ENCODE measurements around the gene PPP2R2D.
"Not testable (repeated sequence)": the region's sequence is repeated elsewhere in the genome, so short reads cannot be mapped to it uniquely, and the experiment has no call there.

Gene PPP2R2D

DNA sequence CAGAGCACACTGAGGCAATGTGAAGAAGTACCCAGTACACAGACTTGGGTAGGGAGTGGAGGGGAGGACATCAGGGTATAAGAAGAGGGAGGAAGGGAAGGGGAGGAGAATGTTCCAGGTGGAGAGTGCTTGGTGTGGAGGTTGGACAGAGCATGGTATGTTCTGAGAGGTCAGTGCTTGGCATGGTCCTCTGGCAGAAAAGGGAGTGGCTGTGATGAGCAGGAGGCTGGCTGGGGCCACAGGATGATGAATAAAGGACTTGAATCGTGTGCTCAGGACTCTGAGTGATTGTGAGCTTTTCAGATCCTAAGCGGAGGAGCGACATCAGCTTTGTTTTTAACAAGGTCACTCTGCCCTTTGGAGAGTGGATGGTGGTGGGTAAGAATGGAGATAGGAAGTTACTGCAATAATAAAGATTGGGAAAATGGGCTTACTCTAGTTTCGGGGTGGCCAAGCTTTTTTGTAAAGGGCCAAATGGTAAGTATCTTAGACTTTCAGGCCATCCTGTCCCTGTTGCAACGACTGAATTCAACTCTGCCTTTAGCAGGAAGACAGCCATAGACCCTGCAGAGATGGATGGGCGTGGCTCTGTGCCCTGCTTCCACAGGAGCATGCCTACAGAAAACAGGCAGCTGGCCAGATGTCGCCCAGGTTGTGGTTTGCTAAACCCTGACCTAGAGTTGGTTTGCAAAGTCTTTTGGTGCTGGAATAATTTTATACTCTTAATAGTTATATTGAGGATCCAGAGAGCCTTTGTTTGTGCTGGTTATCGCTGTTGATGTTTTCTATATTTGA is 8.4 kb downstream of the PPP2R2D start:
- DNase-seq: no peak

DNA sequence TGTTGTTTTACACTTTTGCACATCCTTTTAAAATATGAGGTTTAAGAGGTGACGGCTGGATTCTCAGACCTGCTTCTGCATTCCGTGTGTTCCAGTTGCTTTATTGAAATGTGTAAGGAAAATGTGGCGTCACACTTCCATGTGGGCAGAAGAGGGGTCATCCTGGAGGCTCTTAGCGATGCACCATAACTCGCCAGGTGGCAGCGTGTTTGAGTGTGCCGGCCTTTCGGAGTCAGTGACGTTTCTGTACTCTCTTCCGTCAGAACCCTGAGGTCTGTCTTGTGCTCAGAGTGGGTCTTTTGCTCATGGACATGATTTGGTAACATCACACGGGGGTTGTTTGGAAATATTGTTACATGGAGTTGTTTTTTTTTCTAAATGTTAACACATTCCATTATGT is 9.1 kb downstream of the PPP2R2D start:
- DNase-seq: no peak

DNA sequence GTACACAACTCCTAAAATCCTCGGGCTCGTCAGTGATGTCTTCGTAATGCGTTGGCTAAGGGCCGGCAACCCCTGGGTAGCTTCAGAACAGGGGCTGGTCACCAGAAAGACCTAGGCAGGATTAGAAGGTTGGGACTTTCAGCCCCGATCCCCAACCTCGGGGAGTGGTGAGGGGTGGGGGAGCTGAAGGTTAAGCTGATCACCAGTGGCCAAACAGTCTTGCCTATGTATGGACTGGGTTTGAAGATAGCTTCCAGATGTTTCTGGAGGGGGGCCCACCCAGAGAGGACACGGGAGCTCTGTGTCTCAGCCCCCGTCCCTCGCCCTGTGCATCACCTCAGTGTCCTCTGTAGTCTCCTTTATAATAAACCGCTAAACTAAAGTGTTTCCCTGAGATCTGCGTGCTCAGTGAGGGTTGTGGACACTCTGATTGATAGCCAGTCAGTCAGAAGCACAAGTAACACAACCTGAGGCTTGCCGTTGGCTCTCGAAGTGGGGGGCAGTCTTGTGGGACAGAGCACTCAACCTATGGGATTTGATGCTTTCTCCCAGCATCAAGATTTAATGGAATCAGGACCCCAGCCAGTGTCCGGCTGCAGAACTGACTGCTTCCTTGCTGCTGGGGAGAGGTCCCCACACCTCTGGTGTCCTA is 10.0 kb downstream of the PPP2R2D start:
- no peak for DNase-seq

- no peak for DNase-seq
Observed at GRCh38 chr10:131911451-131911850, 10.6 kb downstream of the PPP2R2D start.

- no peak for DNase-seq
Observed at GRCh38 chr10:131912620-131913019, 11.8 kb downstream of the PPP2R2D start.

DNA sequence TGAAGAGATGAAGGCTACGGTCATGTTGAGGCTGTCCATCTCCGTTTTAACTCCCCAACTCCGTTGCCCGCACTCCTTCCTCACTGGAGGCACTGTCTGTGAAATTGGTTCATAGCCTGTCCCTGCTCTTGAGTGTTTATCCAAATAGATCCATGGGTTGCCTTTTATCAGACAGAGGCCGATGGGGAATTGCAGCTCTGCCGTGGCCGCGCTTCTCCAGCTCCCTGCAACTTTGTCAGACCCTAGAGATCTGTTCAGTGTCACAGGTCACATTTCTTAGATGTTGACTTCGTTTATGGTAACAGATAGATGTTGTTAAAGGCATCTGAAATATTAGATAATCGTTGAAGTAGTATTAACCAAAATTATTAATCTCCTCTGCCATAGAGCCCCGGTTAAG is 14.7 kb downstream of the PPP2R2D start:
- DNase-seq: no peak

- DNase-seq: no peak
Observed at GRCh38 chr10:131915990-131916766, 15.4 kb downstream of the PPP2R2D start.

GRCh38 chr10:131916767-131917160 is 16.0 kb downstream of the PPP2R2D start:
- DNase-seq: not testable (repeated sequence)

- DNase-seq: not testable (repeated sequence)
Observed at GRCh38 chr10:131917496-131917895, 16.7 kb downstream of the PPP2R2D start.

DNA sequence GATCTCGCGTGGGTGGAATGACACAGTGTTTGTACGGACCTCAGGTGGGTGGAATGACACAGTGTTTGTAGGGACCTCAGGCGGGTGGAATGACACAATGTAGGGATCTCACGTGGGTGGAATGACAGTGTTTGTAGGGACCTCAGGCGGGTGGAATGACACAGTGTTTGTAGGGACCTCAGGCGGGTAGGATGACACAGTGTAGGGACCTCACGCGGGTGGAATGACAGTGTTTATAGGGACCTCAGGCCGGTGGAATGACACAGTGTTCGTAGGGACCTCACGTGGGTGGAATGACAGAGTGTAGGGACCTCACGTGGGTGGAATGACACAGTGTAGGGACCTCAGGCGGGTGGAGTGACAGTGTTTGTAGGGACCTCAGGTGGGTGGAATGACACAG is 18.7 kb downstream of the PPP2R2D start:
- DNase-seq: not testable (repeated sequence)

GRCh38 chr10:131920151-131920550 is 19.3 kb downstream of the PPP2R2D start:
- no peak for DNase-seq

- DNase-seq: no peak
Observed at GRCh38 chr10:131920693-131921092, 19.9 kb downstream of the PPP2R2D start.

DNA sequence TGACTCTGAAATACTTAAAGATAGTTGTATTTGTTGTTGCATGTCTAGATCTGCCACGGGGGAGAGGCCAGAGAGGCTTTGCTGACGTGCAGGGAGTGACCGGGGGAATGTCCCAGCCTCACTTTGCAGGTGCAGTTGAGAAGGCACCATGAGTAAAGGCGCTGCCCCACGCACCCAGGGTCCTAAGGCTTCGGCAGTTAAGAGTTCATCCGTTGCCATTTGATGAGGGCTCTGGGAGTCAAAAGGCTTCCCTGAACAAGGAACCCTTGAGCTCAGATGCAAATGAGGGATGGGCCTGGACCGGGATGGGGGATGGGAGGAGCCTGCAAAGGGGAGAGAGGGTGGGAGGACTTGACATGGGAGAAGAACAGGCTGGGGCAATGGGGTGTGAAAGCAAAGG is 20.4 kb downstream of the PPP2R2D start:
- no peak for DNase-seq

DNA sequence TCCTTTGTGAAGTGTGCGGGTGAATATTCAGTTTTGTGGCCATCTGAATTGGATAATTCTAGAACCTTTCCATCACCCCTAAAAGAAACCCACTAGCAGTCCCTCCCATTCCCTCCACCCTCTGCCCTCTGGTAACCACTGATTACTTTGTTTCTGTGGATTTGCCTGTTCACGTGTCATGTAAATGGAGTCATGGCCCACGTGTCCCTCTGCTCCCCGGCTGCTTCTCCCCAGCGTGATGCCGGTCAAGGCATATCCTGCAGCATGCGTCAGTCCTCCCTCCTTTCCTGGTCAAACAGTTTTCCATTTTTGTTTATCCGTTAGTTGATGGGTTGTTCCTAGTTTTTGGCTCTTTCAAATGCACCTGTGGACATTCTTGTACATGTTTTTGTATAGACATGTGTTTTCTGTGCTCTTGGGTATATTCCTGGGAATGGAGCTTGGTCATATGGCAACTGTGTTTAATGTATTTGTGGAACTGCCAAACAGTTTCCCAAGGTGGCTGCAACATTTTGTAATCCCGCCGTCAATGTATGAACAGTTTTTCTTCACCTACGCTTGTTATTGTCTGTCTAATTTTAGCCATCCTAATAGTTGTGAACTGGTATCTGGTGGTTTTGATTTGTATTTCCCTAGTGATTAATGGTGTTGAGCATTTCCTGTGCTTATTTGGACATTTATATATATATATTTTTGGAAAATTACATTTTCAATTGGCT is 22.4 kb downstream of the PPP2R2D start:
- DNase-seq: no peak

GRCh38 chr10:131925011-131925649 is 24.3 kb downstream of the PPP2R2D start:
- no peak for DNase-seq

DNA sequence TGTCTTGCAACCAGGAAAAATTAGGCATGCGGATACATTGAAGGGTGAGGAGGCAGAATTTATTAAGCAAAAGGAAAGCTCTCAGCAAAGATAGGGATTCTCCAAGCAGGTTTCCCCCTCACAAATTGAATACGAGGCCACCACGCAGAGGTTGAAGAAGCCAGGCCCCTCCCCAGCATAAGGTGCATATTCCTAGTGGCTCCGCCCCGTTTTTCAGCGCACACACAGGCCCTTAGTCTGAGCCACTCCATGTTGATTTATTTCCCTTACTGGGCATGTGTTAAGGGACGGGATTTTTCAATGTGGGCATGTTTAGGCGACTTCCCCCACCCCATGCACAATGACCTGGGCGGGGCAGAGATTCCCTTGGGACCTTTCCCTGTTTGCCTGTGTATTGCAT is 24.9 kb downstream of the PPP2R2D start:
- no peak for DNase-seq

- DNase-seq: no peak
Observed at GRCh38 chr10:131926253-131926652, 25.4 kb downstream of the PPP2R2D start.

DNA sequence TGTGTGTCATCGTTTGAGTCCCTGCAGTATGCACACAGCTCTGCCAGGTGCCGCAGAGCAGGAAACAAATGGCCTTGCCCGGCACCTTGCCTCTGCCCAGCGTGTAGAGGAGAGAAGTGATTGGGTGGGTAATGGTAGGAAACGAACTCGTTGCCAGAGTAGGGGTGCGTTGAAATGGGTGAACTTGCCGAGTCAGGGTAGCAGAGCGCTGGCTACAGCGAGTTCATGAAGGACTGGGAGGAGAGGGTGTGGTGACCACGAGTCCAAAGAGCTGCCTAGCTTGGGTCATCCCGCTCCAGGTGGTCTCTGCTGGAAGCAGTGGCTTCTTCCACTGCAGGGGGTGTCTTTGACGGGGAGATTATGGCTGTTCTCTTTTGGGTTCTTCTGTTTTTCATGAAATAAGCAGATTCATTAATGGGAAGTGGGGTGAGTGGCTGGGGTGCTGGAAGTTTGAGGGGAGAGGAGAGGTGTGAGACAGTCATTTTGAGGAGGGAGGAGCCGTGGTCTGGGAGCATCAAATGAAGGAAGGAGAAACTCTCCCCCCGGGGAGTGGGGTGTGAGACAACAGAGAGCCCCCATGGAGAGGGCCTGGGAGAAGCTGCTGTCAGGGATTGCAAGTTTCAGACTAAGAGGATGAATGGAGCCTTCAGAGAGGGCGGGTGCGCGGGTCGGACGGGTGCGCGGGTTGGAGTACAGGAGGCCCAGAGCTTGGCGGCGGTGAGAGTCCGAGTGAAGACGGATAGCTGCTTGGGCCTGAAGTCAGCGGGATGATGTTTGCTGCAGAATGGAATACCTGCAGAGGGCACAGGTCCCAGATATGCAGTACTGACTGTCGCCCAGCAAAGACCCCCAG is 26.2 kb downstream of the PPP2R2D start:
- DNase-seq: no peak

GRCh38 chr10:131928248-131929095 is 27.7 kb downstream of the PPP2R2D start:
- DNase-seq: no peak

DNA sequence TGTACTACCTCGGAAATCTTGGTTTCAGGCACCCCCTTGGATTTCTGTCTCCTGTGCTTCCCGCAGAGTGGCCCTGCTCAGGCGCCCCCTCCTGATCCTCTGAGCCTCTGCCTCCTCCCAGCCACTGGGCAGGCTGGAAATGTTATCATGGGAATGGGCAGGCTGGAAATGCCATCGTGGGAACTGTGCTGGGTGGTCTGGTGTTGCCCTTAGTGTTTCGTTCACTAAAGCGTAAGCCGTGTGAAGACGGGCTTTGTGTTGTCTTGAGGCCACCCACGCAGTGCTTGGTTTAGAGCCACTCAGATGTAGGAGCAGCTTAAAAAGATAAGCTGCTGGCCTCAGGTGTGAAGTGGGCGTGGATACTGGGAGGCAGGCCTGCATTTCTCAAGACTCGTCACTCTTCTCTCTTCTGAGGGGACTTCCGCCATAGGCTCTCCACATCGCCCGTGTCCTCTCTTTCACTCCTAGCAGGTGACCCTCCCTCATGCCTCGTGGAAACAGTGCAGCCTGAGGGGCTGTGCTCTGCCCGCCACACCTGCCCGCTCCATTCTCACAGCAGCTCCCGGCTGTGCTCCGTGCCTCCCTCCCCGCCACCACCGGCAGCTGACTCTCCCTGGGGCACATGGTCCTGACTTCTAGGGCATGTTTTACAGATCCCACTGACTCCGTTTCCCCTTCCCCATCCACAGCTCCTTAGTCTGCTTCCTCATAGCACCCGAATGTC is 28.5 kb downstream of the PPP2R2D start:
- DNase-seq: no peak

Measured in activated CD4-positive, alpha-beta T cell treated with anti-CD3 and anti-CD28 coated beads for 1 hour (primary cell).